Right atrium auricular region (tissue), 2 donors: Measurements from ENCODE around the gene PLEKHG1. TPM values are rescaled to one million over a fixed set of nuclear protein-coding genes. Genes with fewer than 3 reads are reported as not detected.

Experiments
- DNase-seq: peaks from one replicate; pipeline ENCODE4 v3.0.0-alpha.2; 2019; ENCODE audit warnings: low spot score
- H3K27ac ChIP-seq, 2 donors: fragments of 200-600 bp; sonication (generic); 1 replicate in 1 of 2; 2 replicates in 1 of 2; pipeline ENCODE4 v1.5.1; 2016 to 2019
- H3K27me3 ChIP-seq, 2 donors: fragments of 200-600 bp; sonication (generic); one replicate each; pipeline versions ENCODE4 v1.5.1 to v1.6.0; 2017 to 2019
- H3K36me3 ChIP-seq: fragments of 200-600 bp; sonication (generic); one replicate; pipeline ENCODE4 v1.5.1; 2016
- H3K4me1 ChIP-seq, 2 donors: fragments of 200-600 bp; sonication (generic); one replicate each; pipeline versions ENCODE4 v1.5.1 to v1.6.0; 2017 to 2019
- H3K4me3 ChIP-seq, 2 donors: fragments of 200-600 bp; sonication (generic); 1 replicate in 1 of 2; 2 replicates in 1 of 2; pipeline ENCODE4 v1.5.1; 2017 to 2019; ENCODE audit warnings: mild to moderate bottlenecking in 1 of 2, moderate library complexity in 1 of 2
- H3K9me3 ChIP-seq, 2 donors: fragments of 200-600 bp; sonication (generic); one replicate each; pipeline ENCODE4 v1.5.1; 2019
- total RNA-seq, 2 donors: library from RNA; depleted of rRNA; stranded (reverse); fragments of >200 nt; gene quantifications; one replicate each; pipeline ENCODE4 v1.1.0, GENCODE V29; 2016
- TF ChIP-seq, protein P1 (sequence below), 2 donors: fragments of 200-600 bp; sonication (generic); IDR thresholded peaks; one replicate each; pipeline ENCODE4 v1.5.1; 2019; ENCODE audit warnings: antibody characterized with exemption in 2 of 2

PLEKHG1 gene
- total RNA-seq, 2 donors from 2014 or later = 10.6 to 16.7 TPM

DNA sequence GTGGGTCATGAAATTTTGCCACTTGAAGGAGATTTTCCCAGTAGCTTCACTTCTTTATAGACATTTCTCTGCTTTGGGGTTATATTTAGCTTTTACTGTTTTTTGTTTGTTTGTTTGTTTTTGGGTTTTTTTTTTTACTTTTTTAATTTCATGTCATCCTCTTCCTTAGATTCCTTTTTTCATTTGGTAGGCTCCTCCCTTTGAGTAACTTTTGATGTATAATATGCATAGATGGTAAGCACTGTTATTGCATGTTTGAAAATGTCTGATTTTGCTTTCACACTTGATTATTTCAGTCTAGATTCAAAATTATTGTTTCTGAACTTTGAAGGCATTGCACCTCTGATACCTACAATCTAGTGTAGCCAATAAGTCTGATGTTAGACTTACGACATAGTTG is 37.6 kb downstream of the PLEKHG1 start:
- Histone ChIP-seq H3K9me3 (no peaks in the 10 kb centered on the region), H3K27me3 (no peaks in the 10 kb centered on the region), H3K36me3 (no peaks in the 10 kb centered on the region), H3K4me1 (peaks cover 0 to 12% of the 10 kb centered on the region in 2 donors), H3K4me3 (no peak overlapping the region), H3K27ac (no peak overlapping the region)
- DNase-seq = no peak
- TF ChIP-seq, protein P1, sequence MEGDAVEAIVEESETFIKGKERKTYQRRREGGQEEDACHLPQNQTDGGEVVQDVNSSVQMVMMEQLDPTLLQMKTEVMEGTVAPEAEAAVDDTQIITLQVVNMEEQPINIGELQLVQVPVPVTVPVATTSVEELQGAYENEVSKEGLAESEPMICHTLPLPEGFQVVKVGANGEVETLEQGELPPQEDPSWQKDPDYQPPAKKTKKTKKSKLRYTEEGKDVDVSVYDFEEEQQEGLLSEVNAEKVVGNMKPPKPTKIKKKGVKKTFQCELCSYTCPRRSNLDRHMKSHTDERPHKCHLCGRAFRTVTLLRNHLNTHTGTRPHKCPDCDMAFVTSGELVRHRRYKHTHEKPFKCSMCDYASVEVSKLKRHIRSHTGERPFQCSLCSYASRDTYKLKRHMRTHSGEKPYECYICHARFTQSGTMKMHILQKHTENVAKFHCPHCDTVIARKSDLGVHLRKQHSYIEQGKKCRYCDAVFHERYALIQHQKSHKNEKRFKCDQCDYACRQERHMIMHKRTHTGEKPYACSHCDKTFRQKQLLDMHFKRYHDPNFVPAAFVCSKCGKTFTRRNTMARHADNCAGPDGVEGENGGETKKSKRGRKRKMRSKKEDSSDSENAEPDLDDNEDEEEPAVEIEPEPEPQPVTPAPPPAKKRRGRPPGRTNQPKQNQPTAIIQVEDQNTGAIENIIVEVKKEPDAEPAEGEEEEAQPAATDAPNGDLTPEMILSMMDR (IDR thresholded peaks at IDR 0.05) = no peak

- no peak overlapping the region for H3K27ac ChIP-seq
- H3K36me3 ChIP-seq = no peaks in the 10 kb centered on the region
- TF ChIP-seq, protein P1 (IDR thresholded peaks at IDR 0.05) = no peak
- H3K4me1 ChIP-seq = peaks cover 0 to 12% of the 10 kb centered on the region in 2 donors
- no peaks in the 10 kb centered on the region for H3K9me3 ChIP-seq
- DNase-seq = no peak
- no peaks in the 10 kb centered on the region for H3K27me3 ChIP-seq
- H3K4me3 ChIP-seq = no peak overlapping the region
Measured at GRCh38 chr6:150638267-150638666, 38.6 kb downstream of the PLEKHG1 start.

- DNase-seq = no peak
- Histone ChIP-seq H3K4me1 (peaks cover 0 to 12% of the 10 kb centered on the region in 2 donors), H3K9me3 (no peaks in the 10 kb centered on the region), H3K4me3 (no peak overlapping the region), H3K27me3 (no peaks in the 10 kb centered on the region), H3K36me3 (no peaks in the 10 kb centered on the region), H3K27ac (no peak overlapping the region)
- TF ChIP-seq, protein P1 (IDR thresholded peaks at IDR 0.05) = no peak
Measured at GRCh38 chr6:150638765-150639164, 39.1 kb downstream of the PLEKHG1 start.

GRCh38 chr6:150639823-150640331 is 40.2 kb downstream of the PLEKHG1 start:
- H3K4me1 ChIP-seq = peaks cover 0 to 12% of the 10 kb centered on the region in 2 donors
- no peaks in the 10 kb centered on the region for H3K36me3 ChIP-seq
- no peak for DNase-seq
- no peak overlapping the region for H3K4me3 ChIP-seq
- TF ChIP-seq, protein P1 (IDR thresholded peaks at IDR 0.05) = no peak
- H3K9me3 ChIP-seq = no peaks in the 10 kb centered on the region
- H3K27ac ChIP-seq = no peak overlapping the region
- H3K27me3 ChIP-seq = no peaks in the 10 kb centered on the region

DNA sequence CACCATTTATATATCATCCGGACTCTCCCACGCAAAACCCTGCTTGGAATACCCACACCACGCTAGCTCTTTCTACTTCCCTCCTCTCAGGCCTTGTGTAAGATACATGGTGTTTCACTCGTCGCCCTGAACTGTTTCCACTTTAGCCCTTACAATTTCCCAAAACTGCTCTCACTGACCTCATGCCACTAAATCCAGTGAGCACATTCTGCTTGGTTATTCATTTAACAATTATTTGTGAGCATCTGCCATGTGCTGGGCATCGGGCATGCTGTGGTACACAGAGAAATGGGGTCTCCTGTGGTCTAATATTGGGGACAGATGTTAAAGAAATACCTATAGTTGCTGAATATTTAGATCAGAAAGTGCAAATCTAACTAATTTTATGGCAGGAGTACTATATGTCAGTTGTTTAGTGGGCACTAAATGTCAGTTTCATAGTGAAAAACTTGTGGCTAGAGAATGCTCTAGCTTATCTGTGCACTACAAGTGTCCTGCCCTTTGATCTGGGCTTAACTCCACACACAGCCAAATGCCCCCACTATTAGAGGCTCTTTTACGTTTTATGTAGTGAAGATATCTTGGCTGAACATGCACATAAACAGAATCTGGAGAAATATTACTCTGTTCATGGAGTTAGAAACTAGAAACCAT is 41.0 kb downstream of the PLEKHG1 start:
- Histone ChIP-seq H3K27me3 (no peaks in the 10 kb centered on the region), H3K9me3 (no peaks in the 10 kb centered on the region), H3K36me3 (no peaks in the 10 kb centered on the region), H3K4me1 (peaks cover 0 to 12% of the 10 kb centered on the region in 2 donors), H3K4me3 (no peak overlapping the region), H3K27ac (peak overlapping the region in 1 of 2 donors; percentile 57)
- TF ChIP-seq, protein P1 (IDR thresholded peaks at IDR 0.05) = no peak
- DNase-seq = no peak
